ENCODE data around the gene COA1.
"Not testable (repeated sequence)": the region's sequence is repeated elsewhere in the genome, so short reads cannot be mapped to it uniquely, and the experiment has no call there.

COA1 gene

DNA sequence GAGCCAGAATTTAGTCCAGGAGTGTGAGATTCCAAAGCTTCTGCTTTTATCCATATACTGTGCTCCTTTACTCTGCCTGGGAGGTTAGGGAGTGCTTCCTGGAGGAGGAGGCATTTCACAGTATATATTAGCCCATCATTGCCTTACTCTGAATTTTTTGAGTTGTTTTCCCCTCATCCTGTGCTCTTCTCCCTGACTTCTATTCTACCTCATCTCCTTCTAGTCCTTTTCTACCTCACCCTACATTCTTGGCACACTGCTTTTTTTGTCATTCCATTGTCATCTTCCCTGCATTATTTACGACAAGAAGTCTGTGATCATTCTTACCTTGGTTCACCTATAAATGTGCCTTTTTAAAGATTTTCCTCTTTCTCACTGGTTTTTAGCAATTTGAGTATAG lies 125.1 kb downstream of the COA1 start:
- H3K36me3 ChIP-seq (ENCODE audit: control insufficient read depth in 2 of 2, insufficient read depth in 2 of 2, low read length in 2 of 2): peaks cover 12 to 18% of the 10 kb centered on the region in 2 donors
- H3K9ac ChIP-seq (ENCODE audit: low read depth in 1 of 2, low read length in 2 of 2): no peak overlapping the region
- H3K4me3 ChIP-seq (ENCODE audit: low read length in 2 of 2): no peak overlapping the region
- H3K9me3 ChIP-seq (ENCODE audit: control insufficient read depth in 2 of 2, low read length in 2 of 2): no peaks in the 10 kb centered on the region
- no peaks in the 10 kb centered on the region for H3K27me3 ChIP-seq (ENCODE audit: control insufficient read depth in 2 of 2, insufficient read depth in 2 of 2, low read length in 2 of 2)
- no peak overlapping the region for H3K27ac ChIP-seq (ENCODE audit: low read depth in 2 of 2, low read length in 2 of 2)
- no peaks in the 10 kb centered on the region for H3K4me1 ChIP-seq (ENCODE audit: control insufficient read depth in 2 of 2, insufficient read depth in 2 of 2, low read length in 2 of 2)

DNA sequence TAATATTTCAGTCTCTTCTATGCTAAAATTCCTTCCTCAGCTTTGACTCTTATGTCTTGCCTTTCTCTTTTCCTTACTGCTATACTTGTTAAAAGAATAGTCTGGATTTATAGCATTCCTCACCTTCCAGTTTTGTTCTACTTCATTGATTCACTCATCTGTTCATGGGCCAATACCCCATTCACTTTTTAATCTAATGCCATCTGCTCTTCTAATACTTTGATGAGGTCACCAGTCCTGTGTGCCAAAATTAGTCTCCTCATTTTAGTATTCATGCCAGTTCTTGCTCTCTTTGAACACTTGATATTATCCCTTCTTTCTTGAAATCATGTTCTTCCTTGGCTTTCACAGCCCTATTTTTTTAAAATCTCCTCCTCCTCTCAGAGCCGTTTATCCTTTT lies 127.1 kb downstream of the COA1 start:
- no peak overlapping the region for H3K9ac ChIP-seq (ENCODE audit: low read depth in 1 of 2, low read length in 2 of 2)
- H3K4me1 ChIP-seq (ENCODE audit: control insufficient read depth in 2 of 2, insufficient read depth in 2 of 2, low read length in 2 of 2): no peaks in the 10 kb centered on the region
- H3K27ac ChIP-seq (ENCODE audit: low read depth in 2 of 2, low read length in 2 of 2): no peak overlapping the region
- H3K4me3 ChIP-seq (ENCODE audit: low read length in 2 of 2): no peak overlapping the region
- H3K9me3 ChIP-seq (ENCODE audit: control insufficient read depth in 2 of 2, low read length in 2 of 2): no peaks in the 10 kb centered on the region
- H3K27me3 ChIP-seq (ENCODE audit: control insufficient read depth in 2 of 2, insufficient read depth in 2 of 2, low read length in 2 of 2): no peaks in the 10 kb centered on the region
- H3K36me3 ChIP-seq (ENCODE audit: control insufficient read depth in 2 of 2, insufficient read depth in 2 of 2, low read length in 2 of 2): peaks cover 5 to 19% of the 10 kb centered on the region in 2 donors

DNA sequence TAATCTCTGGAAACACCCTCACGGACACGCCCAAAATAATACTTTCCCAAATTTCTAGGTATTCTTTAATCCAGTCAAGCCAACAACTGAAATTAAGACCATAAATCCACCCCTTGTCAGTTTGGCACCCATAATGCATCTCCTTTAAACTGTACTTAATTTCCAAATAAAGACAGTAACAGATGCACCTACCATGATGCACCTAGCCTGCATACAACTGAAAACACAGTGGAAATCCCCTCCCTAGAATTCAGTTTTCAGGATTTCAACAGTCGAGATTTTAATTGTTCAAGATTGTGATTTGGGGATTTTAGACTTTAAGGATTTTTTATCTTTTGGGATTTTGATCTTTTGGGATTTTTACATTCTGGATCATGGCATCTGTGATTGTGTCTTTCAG lies 129.3 kb downstream of the COA1 start:
- Histone ChIP-seq H3K9ac (ENCODE audit: low read depth in 1 of 2, low read length in 2 of 2) (no peak overlapping the region), H3K4me3 (ENCODE audit: low read length in 2 of 2) (no peak overlapping the region), H3K27me3 (ENCODE audit: control insufficient read depth in 2 of 2, insufficient read depth in 2 of 2, low read length in 2 of 2) (no peaks in the 10 kb centered on the region), H3K36me3 (ENCODE audit: control insufficient read depth in 2 of 2, insufficient read depth in 2 of 2, low read length in 2 of 2) (peaks cover 6 to 23% of the 10 kb centered on the region in 2 donors), H3K4me1 (ENCODE audit: control insufficient read depth in 2 of 2, insufficient read depth in 2 of 2, low read length in 2 of 2) (no peaks in the 10 kb centered on the region), H3K9me3 (ENCODE audit: control insufficient read depth in 2 of 2, low read length in 2 of 2) (no peaks in the 10 kb centered on the region), H3K27ac (ENCODE audit: low read depth in 2 of 2, low read length in 2 of 2) (no peak overlapping the region)

DNA sequence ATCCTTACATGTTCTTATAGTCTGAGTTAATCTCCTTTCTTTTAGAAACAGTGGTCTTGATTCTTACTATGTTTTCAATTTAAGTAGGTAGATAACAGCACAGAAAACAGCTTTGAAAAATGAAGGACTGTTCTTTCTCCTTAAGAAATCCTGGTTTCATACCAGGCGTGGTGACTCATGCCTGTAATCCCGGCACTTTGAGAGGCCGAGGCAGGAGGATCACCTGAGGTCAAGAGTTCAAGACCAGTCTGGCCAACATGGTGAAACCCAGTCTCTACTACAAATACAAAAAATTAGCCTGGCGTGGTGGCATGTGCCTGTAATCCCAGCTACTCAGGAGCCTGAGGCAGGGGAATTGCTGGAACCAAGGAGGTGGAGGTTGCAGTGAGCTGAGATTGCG lies 132.9 kb downstream of the COA1 start:
- H3K9ac ChIP-seq (ENCODE audit: low read depth in 1 of 2, low read length in 2 of 2); H3K9me3 ChIP-seq (ENCODE audit: control insufficient read depth in 2 of 2, low read length in 2 of 2); H3K27ac ChIP-seq (ENCODE audit: low read depth in 2 of 2, low read length in 2 of 2); H3K4me3 ChIP-seq (ENCODE audit: low read length in 2 of 2); H3K4me1 ChIP-seq (ENCODE audit: control insufficient read depth in 2 of 2, insufficient read depth in 2 of 2, low read length in 2 of 2); H3K27me3 ChIP-seq (ENCODE audit: control insufficient read depth in 2 of 2, insufficient read depth in 2 of 2, low read length in 2 of 2): not testable (repeated sequence)
- peaks cover 6 to 20% of the 10 kb centered on the region in 2 donors for H3K36me3 ChIP-seq (ENCODE audit: control insufficient read depth in 2 of 2, insufficient read depth in 2 of 2, low read length in 2 of 2)

DNA sequence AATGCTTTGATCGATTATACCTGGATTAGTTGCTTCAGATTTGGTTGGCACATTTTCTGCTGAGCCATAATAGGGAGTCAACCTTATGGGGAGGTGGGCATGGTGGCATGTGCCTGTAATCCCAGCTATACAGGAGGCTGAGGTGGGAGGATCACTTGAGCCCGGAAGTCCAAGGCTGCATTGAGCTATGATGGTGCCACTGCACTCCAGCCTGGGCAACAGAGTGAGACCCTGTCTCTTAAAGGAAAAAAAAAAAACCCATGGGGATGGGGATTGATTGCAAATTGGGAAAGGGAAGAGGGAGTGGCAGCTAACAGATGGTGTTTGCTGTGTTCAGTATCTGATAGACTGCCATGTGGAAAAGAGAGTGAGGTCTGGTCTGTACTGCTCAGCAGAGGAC lies 135.3 kb downstream of the COA1 start:
- Histone ChIP-seq H3K27ac (ENCODE audit: low read depth in 2 of 2, low read length in 2 of 2) (no peak overlapping the region), H3K4me1 (ENCODE audit: control insufficient read depth in 2 of 2, insufficient read depth in 2 of 2, low read length in 2 of 2) (peaks cover 0 to 16% of the 10 kb centered on the region in 2 donors)

DNA sequence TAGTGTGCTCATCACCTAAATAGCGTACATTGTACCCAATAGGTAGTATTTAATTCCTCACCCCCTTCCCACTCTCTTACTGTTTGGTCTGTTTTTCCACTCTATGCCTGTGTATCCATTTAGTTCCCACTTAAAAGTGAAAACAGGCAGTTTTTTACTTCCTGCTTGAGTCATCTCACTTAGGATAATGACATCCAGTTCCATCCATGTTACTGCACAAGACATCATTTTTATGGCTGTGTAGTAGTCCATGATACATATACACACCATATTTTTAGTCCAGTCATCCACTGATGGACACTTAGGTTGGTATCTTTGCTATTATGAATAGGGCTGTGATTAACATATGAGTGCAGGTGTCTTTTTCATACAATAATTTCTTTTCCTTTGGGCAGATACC lies 136.3 kb downstream of the COA1 start:
- Histone ChIP-seq H3K9ac (ENCODE audit: low read depth in 1 of 2, low read length in 2 of 2) (no peak overlapping the region), H3K27ac (ENCODE audit: low read depth in 2 of 2, low read length in 2 of 2) (no peak overlapping the region), H3K9me3 (ENCODE audit: control insufficient read depth in 2 of 2, low read length in 2 of 2) (no peaks in the 10 kb centered on the region), H3K27me3 (ENCODE audit: control insufficient read depth in 2 of 2, insufficient read depth in 2 of 2, low read length in 2 of 2) (no peaks in the 10 kb centered on the region), H3K4me3 (ENCODE audit: low read length in 2 of 2) (peak overlapping the region in 1 of 2 donors; percentile 10), H3K36me3 (ENCODE audit: control insufficient read depth in 2 of 2, insufficient read depth in 2 of 2, low read length in 2 of 2) (peaks cover 2 to 4% of the 10 kb centered on the region in 2 donors), H3K4me1 (ENCODE audit: control insufficient read depth in 2 of 2, insufficient read depth in 2 of 2, low read length in 2 of 2) (peaks cover 0 to 26% of the 10 kb centered on the region in 2 donors)

More for the DNA sequence above, 135.3 kb downstream of the COA1 start:
- no peaks in the 10 kb centered on the region for H3K27me3 ChIP-seq (ENCODE audit: control insufficient read depth in 2 of 2, insufficient read depth in 2 of 2, low read length in 2 of 2)
- no peaks in the 10 kb centered on the region for H3K9me3 ChIP-seq (ENCODE audit: control insufficient read depth in 2 of 2, low read length in 2 of 2)
- no peak overlapping the region for H3K4me3 ChIP-seq (ENCODE audit: low read length in 2 of 2)
- no peak overlapping the region for H3K9ac ChIP-seq (ENCODE audit: low read depth in 1 of 2, low read length in 2 of 2)
- H3K36me3 ChIP-seq (ENCODE audit: control insufficient read depth in 2 of 2, insufficient read depth in 2 of 2, low read length in 2 of 2): peaks cover 2 to 9% of the 10 kb centered on the region in 2 donors

DNA sequence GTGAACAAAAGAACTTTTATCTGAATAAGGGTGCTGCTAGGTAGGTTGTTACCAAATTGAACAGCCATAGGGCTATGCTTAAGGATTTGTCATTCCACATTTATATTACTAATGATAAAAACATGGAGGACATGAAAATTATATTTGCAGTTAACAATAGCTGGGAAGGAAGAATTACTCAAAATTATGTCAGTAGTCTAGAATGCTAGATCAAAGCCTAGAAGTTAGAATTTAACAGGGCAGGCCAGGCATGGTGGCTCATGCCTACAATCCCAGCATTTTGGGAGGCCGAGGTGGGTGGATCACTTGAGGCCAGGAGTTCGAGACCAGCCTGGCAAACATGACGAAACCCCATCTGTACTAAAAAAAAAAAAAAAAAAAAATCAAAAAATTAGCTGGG lies 137.0 kb downstream of the COA1 start:
- Histone ChIP-seq H3K27ac (ENCODE audit: low read depth in 2 of 2, low read length in 2 of 2) (no peak overlapping the region), H3K9me3 (ENCODE audit: control insufficient read depth in 2 of 2, low read length in 2 of 2) (no peaks in the 10 kb centered on the region), H3K36me3 (ENCODE audit: control insufficient read depth in 2 of 2, insufficient read depth in 2 of 2, low read length in 2 of 2) (peaks cover 2 to 4% of the 10 kb centered on the region in 2 donors), H3K9ac (ENCODE audit: low read depth in 1 of 2, low read length in 2 of 2) (no peak overlapping the region), H3K4me1 (ENCODE audit: control insufficient read depth in 2 of 2, insufficient read depth in 2 of 2, low read length in 2 of 2) (peaks cover 0 to 27% of the 10 kb centered on the region in 2 donors), H3K27me3 (ENCODE audit: control insufficient read depth in 2 of 2, insufficient read depth in 2 of 2, low read length in 2 of 2) (no peaks in the 10 kb centered on the region), H3K4me3 (ENCODE audit: low read length in 2 of 2) (no peak overlapping the region)

DNA sequence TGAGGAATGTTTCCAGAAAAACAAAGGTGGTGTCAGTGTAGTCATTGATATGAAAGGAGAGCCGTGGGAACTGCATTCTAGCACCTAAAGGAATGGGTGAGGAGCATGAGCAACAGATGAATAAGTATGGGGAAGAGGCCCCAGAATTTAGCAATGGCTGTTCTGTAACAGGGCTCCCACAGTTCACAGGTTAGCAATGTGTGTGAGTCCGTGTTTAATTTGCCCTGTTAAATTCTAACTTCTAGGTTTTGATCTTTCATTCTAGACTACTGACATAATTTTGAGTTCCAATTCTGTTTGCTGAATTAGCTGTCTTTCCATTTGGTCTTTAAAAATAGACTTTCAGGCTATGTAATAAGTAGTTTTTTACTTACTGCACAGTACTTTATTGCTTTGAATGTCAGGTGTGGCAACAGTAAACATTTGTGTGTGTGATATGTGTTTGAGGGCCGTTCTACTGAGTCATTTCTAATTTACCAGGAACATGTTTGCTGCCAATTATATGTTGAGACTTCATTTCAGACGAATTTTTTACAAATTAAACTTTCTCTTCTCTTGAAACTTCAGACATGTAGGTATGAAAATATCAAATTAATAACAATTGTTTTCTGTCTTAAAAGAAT lies 137.7 kb downstream of the COA1 start:
- H3K27ac ChIP-seq (ENCODE audit: low read depth in 2 of 2, low read length in 2 of 2): peak overlapping the region in 1 of 2 donors; percentile 2
- H3K4me1 ChIP-seq (ENCODE audit: control insufficient read depth in 2 of 2, insufficient read depth in 2 of 2, low read length in 2 of 2): peaks cover 0 to 27% of the 10 kb centered on the region in 2 donors
- H3K27me3 ChIP-seq (ENCODE audit: control insufficient read depth in 2 of 2, insufficient read depth in 2 of 2, low read length in 2 of 2): no peaks in the 10 kb centered on the region
- H3K4me3 ChIP-seq (ENCODE audit: low read length in 2 of 2): no peak overlapping the region
- no peaks in the 10 kb centered on the region for H3K9me3 ChIP-seq (ENCODE audit: control insufficient read depth in 2 of 2, low read length in 2 of 2)
- H3K9ac ChIP-seq (ENCODE audit: low read depth in 1 of 2, low read length in 2 of 2): no peak overlapping the region
- peaks cover 0 to 4% of the 10 kb centered on the region in 2 donors for H3K36me3 ChIP-seq (ENCODE audit: control insufficient read depth in 2 of 2, insufficient read depth in 2 of 2, low read length in 2 of 2)

DNA sequence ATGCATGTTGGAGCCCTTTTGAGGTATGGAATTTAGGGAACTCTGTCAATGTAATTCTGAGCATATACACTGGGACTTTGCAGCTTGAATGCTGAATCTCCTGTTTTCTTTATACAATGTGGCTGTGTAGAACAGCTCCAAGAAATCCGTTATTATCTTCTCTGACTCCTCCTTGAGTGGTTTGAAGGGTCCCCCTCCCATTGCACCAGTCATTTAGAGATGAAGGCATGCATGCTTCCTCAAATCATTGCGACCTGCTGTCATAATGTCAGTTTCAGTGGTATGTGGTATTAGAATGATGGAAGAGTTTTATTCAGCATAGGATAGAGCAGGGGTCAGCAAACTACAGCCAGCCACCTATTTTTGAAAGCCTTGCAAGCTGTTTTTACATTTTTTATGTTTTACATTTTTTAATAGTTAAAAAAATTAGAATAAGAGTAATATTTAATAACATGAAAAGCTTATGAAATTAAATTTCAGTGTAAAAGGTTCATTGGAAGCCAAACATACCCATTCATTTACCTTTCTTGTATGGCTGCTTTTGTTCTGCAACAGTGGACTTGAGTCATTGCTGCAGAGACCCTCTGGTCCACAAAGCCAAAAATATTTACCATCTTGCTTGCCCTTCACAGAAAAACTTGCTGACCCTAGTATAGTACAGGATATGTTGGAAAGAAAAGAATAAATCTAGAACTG lies 138.3 kb downstream of the COA1 start:
- peaks cover 0 to 32% of the 10 kb centered on the region in 2 donors for H3K4me1 ChIP-seq (ENCODE audit: control insufficient read depth in 2 of 2, insufficient read depth in 2 of 2, low read length in 2 of 2)

DNA sequence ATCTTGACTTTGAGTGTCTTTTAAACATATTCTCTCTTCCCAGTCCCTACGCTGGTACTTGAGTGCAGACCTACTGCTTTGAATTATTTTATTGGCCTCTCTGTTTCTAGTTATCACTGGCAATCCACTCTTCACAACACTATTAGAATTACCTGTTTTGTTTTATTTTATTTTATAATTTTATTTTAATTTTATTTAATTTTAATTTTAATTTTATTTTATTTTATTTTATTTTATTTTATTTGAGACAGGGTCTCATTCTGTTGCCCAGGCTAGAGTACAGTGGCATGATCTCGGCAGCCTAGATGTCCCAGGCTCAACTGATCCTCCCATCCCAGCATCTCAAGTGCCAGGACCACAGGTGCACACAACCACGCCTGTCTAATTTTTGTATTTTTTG lies 139.6 kb downstream of the COA1 start:
- H3K36me3 ChIP-seq (ENCODE audit: control insufficient read depth in 2 of 2, insufficient read depth in 2 of 2, low read length in 2 of 2): no peaks in the 10 kb centered on the region
- H3K27ac ChIP-seq (ENCODE audit: low read depth in 2 of 2, low read length in 2 of 2): peak overlapping the region in 1 of 2 donors; percentile 18
- H3K9ac ChIP-seq (ENCODE audit: low read depth in 1 of 2, low read length in 2 of 2): no peak overlapping the region
- no peaks in the 10 kb centered on the region for H3K27me3 ChIP-seq (ENCODE audit: control insufficient read depth in 2 of 2, insufficient read depth in 2 of 2, low read length in 2 of 2)
- no peak overlapping the region for H3K4me3 ChIP-seq (ENCODE audit: low read length in 2 of 2)
- H3K9me3 ChIP-seq (ENCODE audit: control insufficient read depth in 2 of 2, low read length in 2 of 2): no peaks in the 10 kb centered on the region
- H3K4me1 ChIP-seq (ENCODE audit: control insufficient read depth in 2 of 2, insufficient read depth in 2 of 2, low read length in 2 of 2): peaks cover 0 to 33% of the 10 kb centered on the region in 2 donors

More for the DNA sequence above, 138.3 kb downstream of the COA1 start:
- Histone ChIP-seq H3K4me3 (ENCODE audit: low read length in 2 of 2) (no peak overlapping the region), H3K9ac (ENCODE audit: low read depth in 1 of 2, low read length in 2 of 2) (no peak overlapping the region), H3K27ac (ENCODE audit: low read depth in 2 of 2, low read length in 2 of 2) (peak overlapping the region in 1 of 2 donors; percentile 2), H3K27me3 (ENCODE audit: control insufficient read depth in 2 of 2, insufficient read depth in 2 of 2, low read length in 2 of 2) (no peaks in the 10 kb centered on the region), H3K36me3 (ENCODE audit: control insufficient read depth in 2 of 2, insufficient read depth in 2 of 2, low read length in 2 of 2) (peaks cover 0 to 3% of the 10 kb centered on the region in 2 donors), H3K9me3 (ENCODE audit: control insufficient read depth in 2 of 2, low read length in 2 of 2) (no peaks in the 10 kb centered on the region)
